ENCODE measurements around the gene MAG. TPM values are rescaled to one million over a fixed set of nuclear protein-coding genes. Genes with fewer than 3 reads are reported as not detected.

MAG gene
- total and polyA plus RNA-seq, 9 of the 15 experiments (the other 6 are each of a cell fraction or from before 2014, with no cell fraction given) = 0.11 to 10.0 (median 1.6) TPM

DNA sequence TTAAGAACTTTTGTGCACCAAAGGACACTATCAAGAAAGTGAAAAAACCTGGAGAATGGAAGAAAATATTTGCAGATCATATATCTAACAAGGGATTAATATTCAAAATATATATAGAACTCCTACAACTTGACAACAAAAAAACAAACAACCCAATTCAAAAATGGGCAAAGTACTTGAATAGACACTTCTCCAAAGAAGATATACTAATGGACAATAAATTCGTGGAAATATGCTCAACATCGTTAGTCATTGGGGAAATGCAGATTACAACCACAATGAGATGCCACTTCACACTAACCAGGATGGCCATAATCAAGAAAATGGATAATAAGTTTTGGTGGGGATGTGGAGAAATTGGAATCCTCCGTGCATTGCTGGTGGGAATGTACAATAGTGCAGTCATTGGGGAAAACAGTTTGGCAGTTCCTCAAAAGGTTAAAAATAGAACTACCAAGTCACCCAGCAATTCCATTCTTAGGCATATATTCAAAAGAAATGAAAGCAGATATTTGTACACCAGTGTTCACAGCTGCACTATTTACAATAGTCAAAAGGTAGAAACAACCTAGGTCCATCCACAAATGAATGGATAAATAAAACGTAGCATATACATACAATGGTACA is 45.4 kb upstream of the MAG start (continued):
- TF ChIP-seq MAFK (IDR thresholded peaks at IDR 0.05; ENCODE audit: low read length) (no peak), CSDE1 (IDR thresholded peaks at IDR 0.05) (no peak), SNIP1 (IDR thresholded peaks at IDR 0.05; ENCODE audit: low read depth) (no peak), CBX1 (IDR thresholded peaks at IDR 0.05; ENCODE audit: low read depth) (no peak), KLF10 (CRISPR knock-in tag; IDR thresholded peaks at IDR 0.05) (no peak), MEF2A (IDR thresholded peaks at IDR 0.05; ENCODE audit: control insufficient read depth, low read depth, low read length) (peak; percentile 76; the same call in 1 of the 2 replicates), POU5F1 (IDR thresholded peaks at IDR 0.05; ENCODE audit: borderline replicate concordance, low read depth, low read length, partially characterized antibody) (no peak), MEF2D (tag; conservative IDR thresholded peaks at IDR 0.05; ENCODE audit: low read depth) (0 out of 2 replicates have a peak, but pooled peaks have one; percentile 32), SMC3 (conservative IDR thresholded peaks at IDR 0.05; ENCODE audit: insufficient read depth, low read depth, low read length) (no peak), CBX8 (IDR thresholded peaks at IDR 0.05; ENCODE audit: borderline replicate concordance, extremely low read depth, low read depth, low read length, poor library complexity, severe bottlenecking) (no peak), POLR2G (IDR thresholded peaks at IDR 0.05; ENCODE audit: low read depth, low read length) (no peak), SPI1 (IDR thresholded peaks at IDR 0.05; ENCODE audit: borderline replicate concordance, low read depth, low read length) (peak; percentile 53; the same call in 1 of the 2 replicates), SIN3A (IDR thresholded peaks at IDR 0.05; ENCODE audit: borderline replicate concordance in 2 of 2, control insufficient read depth in 1 of 2, low read depth in 2 of 2, low read length in 2 of 2) (no peak), TRIM24 (IDR thresholded peaks at IDR 0.05) (peak in 1 of 2 experiments; percentile 38; a peak in 1 of 4 replicates), BRD9 (IDR thresholded peaks at IDR 0.05; ENCODE audit: low read depth, partially characterized antibody) (no peak), RBM17 (IDR thresholded peaks at IDR 0.05; ENCODE audit: borderline replicate concordance, low read depth, low read length) (no peak), TRIM28 (IDR thresholded peaks at IDR 0.05) (0 out of 2 replicates have a peak, but pooled peaks have one; percentile 37), SMAD4 (CRISPR knock-in tag; conservative IDR thresholded peaks at IDR 0.05) (no peak), ETV6 (IDR thresholded peaks at IDR 0.05; ENCODE audit: borderline replicate concordance in 1 of 2, low read depth in 2 of 2, low read length in 1 of 2) (no peak), ETV6 (CRISPR knock-in tag; IDR thresholded peaks at IDR 0.05; ENCODE audit: borderline replicate concordance) (no peak), ZNF274 (IDR thresholded peaks at IDR 0.05; ENCODE audit: borderline replicate concordance, low read depth, low read length) (no peak)
- TF ChIP-seq, protein P1, sequence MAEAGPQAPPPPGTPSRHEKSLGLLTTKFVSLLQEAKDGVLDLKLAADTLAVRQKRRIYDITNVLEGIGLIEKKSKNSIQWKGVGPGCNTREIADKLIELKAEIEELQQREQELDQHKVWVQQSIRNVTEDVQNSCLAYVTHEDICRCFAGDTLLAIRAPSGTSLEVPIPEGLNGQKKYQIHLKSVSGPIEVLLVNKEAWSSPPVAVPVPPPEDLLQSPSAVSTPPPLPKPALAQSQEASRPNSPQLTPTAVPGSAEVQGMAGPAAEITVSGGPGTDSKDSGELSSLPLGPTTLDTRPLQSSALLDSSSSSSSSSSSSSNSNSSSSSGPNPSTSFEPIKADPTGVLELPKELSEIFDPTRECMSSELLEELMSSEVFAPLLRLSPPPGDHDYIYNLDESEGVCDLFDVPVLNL (CRISPR knock-in tag; IDR thresholded peaks at IDR 0.05; ENCODE audit: low read depth) = no peak
- TF ChIP-seq, protein P2, sequence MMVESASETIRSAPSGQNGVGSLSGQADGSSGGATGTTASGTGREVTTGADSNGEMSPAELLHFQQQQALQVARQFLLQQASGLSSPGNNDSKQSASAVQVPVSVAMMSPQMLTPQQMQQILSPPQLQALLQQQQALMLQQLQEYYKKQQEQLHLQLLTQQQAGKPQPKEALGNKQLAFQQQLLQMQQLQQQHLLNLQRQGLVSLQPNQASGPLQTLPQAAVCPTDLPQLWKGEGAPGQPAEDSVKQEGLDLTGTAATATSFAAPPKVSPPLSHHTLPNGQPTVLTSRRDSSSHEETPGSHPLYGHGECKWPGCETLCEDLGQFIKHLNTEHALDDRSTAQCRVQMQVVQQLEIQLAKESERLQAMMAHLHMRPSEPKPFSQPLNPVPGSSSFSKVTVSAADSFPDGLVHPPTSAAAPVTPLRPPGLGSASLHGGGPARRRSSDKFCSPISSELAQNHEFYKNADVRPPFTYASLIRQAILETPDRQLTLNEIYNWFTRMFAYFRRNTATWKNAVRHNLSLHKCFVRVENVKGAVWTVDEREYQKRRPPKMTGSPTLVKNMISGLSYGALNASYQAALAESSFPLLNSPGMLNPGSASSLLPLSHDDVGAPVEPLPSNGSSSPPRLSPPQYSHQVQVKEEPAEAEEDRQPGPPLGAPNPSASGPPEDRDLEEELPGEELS (CRISPR knock-in tag; IDR thresholded peaks at IDR 0.05; ENCODE audit: borderline replicate concordance) = no peak
- TF ChIP-seq, protein P3, sequence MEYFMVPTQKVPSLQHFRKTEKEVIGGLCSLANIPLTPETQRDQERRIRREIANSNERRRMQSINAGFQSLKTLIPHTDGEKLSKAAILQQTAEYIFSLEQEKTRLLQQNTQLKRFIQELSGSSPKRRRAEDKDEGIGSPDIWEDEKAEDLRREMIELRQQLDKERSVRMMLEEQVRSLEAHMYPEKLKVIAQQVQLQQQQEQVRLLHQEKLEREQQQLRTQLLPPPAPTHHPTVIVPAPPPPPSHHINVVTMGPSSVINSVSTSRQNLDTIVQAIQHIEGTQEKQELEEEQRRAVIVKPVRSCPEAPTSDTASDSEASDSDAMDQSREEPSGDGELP (CRISPR knock-in tag; IDR thresholded peaks at IDR 0.05; ENCODE audit: borderline replicate concordance) = no peak

Measured in K562 (cell line).